Erythroblast (primary cell): ENCODE data around the gene MAST4.

ENCODE experiments used
- GATA1 ChIP-seq: IDR thresholded peaks from 2 replicates; pipeline ENCODE4 v1.6.1; 2011; ENCODE audit warnings: low read depth, mild to moderate bottlenecking, control low read depth, low read length, moderate library complexity
- POLR2A ChIP-seq: IDR thresholded peaks from 2 replicates; pipeline ENCODE4 v1.6.1; 2011; ENCODE audit warnings: mild to moderate bottlenecking, low read length

DNA sequence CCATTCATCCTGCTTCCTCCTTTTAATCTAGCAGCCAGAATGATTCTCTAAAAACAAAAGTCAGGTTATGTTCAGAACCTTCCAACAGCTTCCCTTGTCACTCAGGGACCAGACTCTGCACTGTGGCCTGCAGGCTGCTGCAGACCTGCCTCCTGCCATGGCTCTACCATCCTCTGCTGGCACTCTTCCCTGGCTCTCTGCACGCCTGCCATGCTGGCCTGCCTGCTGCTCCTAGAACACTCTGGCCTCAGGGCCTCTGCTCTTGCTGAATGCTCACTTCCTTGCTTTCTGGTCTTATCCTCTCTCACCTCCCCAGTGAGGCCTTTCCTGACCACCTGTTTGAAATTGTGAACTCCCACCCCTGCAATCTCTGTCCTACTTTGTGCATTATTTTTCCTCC is 451.0 kb downstream of the MAST4 start:
- TF ChIP-seq POLR2A (no peak), GATA1 (no peak)
